Trophoblast cell (in vitro differentiated cells and primary cell): ENCODE measurements around the gene BAG5.

Experiments
- DNase-seq, 2 donors: peaks; one replicate each; pipeline ENCODE4 v3.0.0-alpha.2; 2016
- H2AFZ ChIP-seq: 2 replicates; pipeline ENCODE4 v1.6.1; 2013; ENCODE audit warnings: low read length, moderate library complexity, mild to moderate bottlenecking; ENCODE audit not compliant: insufficient read depth, poor library complexity
- H2AK5ac ChIP-seq: 2 replicates; pipeline ENCODE4 v1.6.1; 2013; ENCODE audit warnings: mild to moderate bottlenecking, low read length
- H2BK120ac ChIP-seq: 2 replicates; pipeline ENCODE4 v1.6.1; 2013; ENCODE audit warnings: low read length, mild to moderate bottlenecking, moderate library complexity; ENCODE audit not compliant: insufficient read depth, poor library complexity
- H2BK12ac ChIP-seq: 2 replicates; pipeline ENCODE4 v1.6.1; 2013; ENCODE audit warnings: mild to moderate bottlenecking, low read length, moderate library complexity
- H2BK5ac ChIP-seq: 2 replicates; pipeline ENCODE4 v1.6.1; 2013; ENCODE audit warnings: low read length, low read depth, moderate library complexity, mild to moderate bottlenecking; ENCODE audit not compliant: poor library complexity
- H3K14ac ChIP-seq: 2 replicates; pipeline ENCODE4 v1.6.1; 2013; ENCODE audit warnings: mild to moderate bottlenecking, low read length
- H3K18ac ChIP-seq: 2 replicates; pipeline ENCODE4 v1.6.1; 2013; ENCODE audit warnings: mild to moderate bottlenecking, low read length
- H3K23ac ChIP-seq: 2 replicates; pipeline ENCODE4 v1.6.1; 2013; ENCODE audit warnings: low read length
- H3K27ac ChIP-seq: 2 replicates; pipeline ENCODE4 v1.5.1; 2013; ENCODE audit warnings: low read depth, mild to moderate bottlenecking, inconsistent platforms, low read length, moderate library complexity
- H3K27me3 ChIP-seq: 2 replicates; pipeline ENCODE4 v1.6.1; 2013; ENCODE audit warnings: inconsistent platforms, mild to moderate bottlenecking, low read length, moderate library complexity; ENCODE audit not compliant: insufficient read depth
- H3K36me3 ChIP-seq, 2 experiments: 1 replicate in 1 of 2; 2 replicates in 1 of 2; pipeline ENCODE4 v1.6.1; 2013; ENCODE audit warnings: low read length in 2 of 2, mild to moderate bottlenecking in 2 of 2, moderate library complexity in 1 of 2; ENCODE audit not compliant: insufficient read depth in 2 of 2, control insufficient read depth in 1 of 2
- H3K4ac ChIP-seq: 2 replicates; pipeline ENCODE4 v1.6.1; 2013; ENCODE audit warnings: low read depth, mild to moderate bottlenecking, low read length, moderate library complexity
- H3K4me1 ChIP-seq, 2 experiments: 1 replicate in 1 of 2; 2 replicates in 1 of 2; pipeline ENCODE4 v1.6.1; 2013; ENCODE audit warnings: low read length in 2 of 2, mild to moderate bottlenecking in 2 of 2, moderate library complexity in 1 of 2; ENCODE audit not compliant: insufficient read depth in 2 of 2, control insufficient read depth in 1 of 2
- H3K4me2 ChIP-seq: 2 replicates; pipeline ENCODE4 v1.6.1; 2013; ENCODE audit warnings: inconsistent platforms, mild to moderate bottlenecking, low read length, moderate library complexity
- H3K4me3 ChIP-seq: 2 replicates; pipeline ENCODE4 v1.5.1; 2013; ENCODE audit warnings: mild to moderate bottlenecking, low read depth, low read length, inconsistent platforms
- H3K79me1 ChIP-seq: one replicate; pipeline ENCODE4 v1.6.1; 2013; ENCODE audit warnings: low read length
- H3K79me2 ChIP-seq: 2 replicates; pipeline ENCODE4 v1.6.1; 2013; ENCODE audit warnings: low read length, mild to moderate bottlenecking; ENCODE audit not compliant: control insufficient read depth, insufficient read depth, poor library complexity
- H3K9ac ChIP-seq: 2 replicates; pipeline ENCODE4 v1.6.1; 2013; ENCODE audit warnings: mild to moderate bottlenecking, low read length
- H3K9me3 ChIP-seq: 2 replicates; pipeline ENCODE4 v1.6.1; 2013; ENCODE audit warnings: low read depth, mild to moderate bottlenecking, control low read depth, inconsistent platforms, low read length; ENCODE audit not compliant: insufficient read depth
- H4K12ac ChIP-seq: 2 replicates; pipeline ENCODE4 v1.6.1; 2013; ENCODE audit warnings: low read depth, mild to moderate bottlenecking, low read length, moderate library complexity
- H4K8ac ChIP-seq: 2 replicates; pipeline ENCODE4 v1.6.1; 2013; ENCODE audit warnings: low read depth, mild to moderate bottlenecking, low read length, moderate library complexity
- H4K91ac ChIP-seq: one replicate; pipeline ENCODE4 v1.6.1; 2013; ENCODE audit warnings: low read depth, mild to moderate bottlenecking, low read length, moderate library complexity
- WGBS: extraction: QIAGEN DNeasy Blood & Tissue Kit; methylation state at CpG from one replicate; pipeline ENCODE4 v1.1.7; 2013; ENCODE audit warnings: missing lambda C conversion rate; ENCODE audit not compliant: insufficient read length, insufficient coverage; ENCODE audit errors: extremely low coverage; 5-methylcytosine and 5-hydroxymethylcytosine counted together

BAG5 gene

GRCh38 chr14:103546652-103547454 is 15.6 kb downstream of the BAG5 start:
- Histone ChIP-seq H3K36me3 (no peaks in the 10 kb centered on the region), H3K4me2 (no peak overlapping the region), H4K12ac (peak overlapping the region; percentile 19), H3K79me2 (no peaks in the 10 kb centered on the region), H2AFZ (no peak overlapping the region), H3K4me1 (peaks cover 7 to 9% of the 10 kb centered on the region in 2 experiments), H2BK12ac (no peak overlapping the region), H3K27me3 (no peaks in the 10 kb centered on the region), H3K9ac (no peak overlapping the region), H3K14ac (no peak overlapping the region), H4K91ac (no peak overlapping the region), H3K79me1 (no peaks in the 10 kb centered on the region), H4K8ac (no peak overlapping the region), H2AK5ac (no peak overlapping the region), H3K23ac (no peak overlapping the region), H3K27ac (no peak overlapping the region), H3K4me3 (no peak overlapping the region), H3K4ac (no peak overlapping the region), H2BK5ac (no peak overlapping the region), H3K9me3 (peaks cover 5% of the 10 kb centered on the region), H3K18ac (no peak overlapping the region), H2BK120ac (no peak overlapping the region)
- WGBS, result no CpG with 5 or more reads among the region's 21 CpGs
- peak; percentile 50 to 75 for DNase-seq

- Histone ChIP-seq H4K12ac (no peak overlapping the region), H3K23ac (no peak overlapping the region), H3K27ac (no peak overlapping the region), H3K4me3 (no peak overlapping the region), H3K79me2 (no peaks in the 10 kb centered on the region), H3K9ac (no peak overlapping the region), H2AFZ (no peak overlapping the region), H4K91ac (no peak overlapping the region), H4K8ac (no peak overlapping the region), H3K9me3 (no peaks in the 10 kb centered on the region), H2BK12ac (no peak overlapping the region), H2BK5ac (no peak overlapping the region), H3K4ac (no peak overlapping the region), H3K36me3 (no peaks in the 10 kb centered on the region), H2BK120ac (no peak overlapping the region), H3K27me3 (no peaks in the 10 kb centered on the region), H3K79me1 (no peaks in the 10 kb centered on the region), H3K4me2 (no peak overlapping the region), H3K14ac (no peak overlapping the region), H3K4me1 (peaks cover 7 to 9% of the 10 kb centered on the region in 2 experiments), H3K18ac (no peak overlapping the region), H2AK5ac (no peak overlapping the region)
- DNase-seq, result no peak
- WGBS, result no CpG with 5 or more reads among the region's 27 CpGs
Observed at GRCh38 chr14:103545915-103546651, 16.4 kb downstream of the BAG5 start.

- no peak overlapping the region for H3K23ac ChIP-seq
- H2BK120ac ChIP-seq, result no peak overlapping the region
- no peak overlapping the region for H2AK5ac ChIP-seq
- H3K79me1 ChIP-seq, result no peaks in the 10 kb centered on the region
- WGBS, result no CpG with 5 or more reads among the region's 29 CpGs
- no peak overlapping the region for H3K14ac ChIP-seq
- H3K9ac ChIP-seq, result no peak overlapping the region
- H4K8ac ChIP-seq, result no peak overlapping the region
- no peak overlapping the region for H3K18ac ChIP-seq
- H3K4me2 ChIP-seq, result no peak overlapping the region
- H2BK12ac ChIP-seq, result no peak overlapping the region
- H3K36me3 ChIP-seq, result no peaks in the 10 kb centered on the region
- H4K91ac ChIP-seq, result no peak overlapping the region
- no peak overlapping the region for H3K27ac ChIP-seq
- H3K4me3 ChIP-seq, result no peak overlapping the region
- peaks cover 7 to 9% of the 10 kb centered on the region in 2 experiments for H3K4me1 ChIP-seq
- DNase-seq, result no peak
- H3K9me3 ChIP-seq, result no peaks in the 10 kb centered on the region
- no peak overlapping the region for H4K12ac ChIP-seq
- no peak overlapping the region for H2AFZ ChIP-seq
- H2BK5ac ChIP-seq, result no peak overlapping the region
- H3K27me3 ChIP-seq, result no peaks in the 10 kb centered on the region
- no peaks in the 10 kb centered on the region for H3K79me2 ChIP-seq
- no peak overlapping the region for H3K4ac ChIP-seq
Observed at GRCh38 chr14:103545219-103545914, 17.1 kb downstream of the BAG5 start.

GRCh38 chr14:103544388-103545218 is 17.9 kb downstream of the BAG5 start:
- H2AFZ ChIP-seq, result no peak overlapping the region
- no peaks in the 10 kb centered on the region for H3K36me3 ChIP-seq
- no peak overlapping the region for H2BK120ac ChIP-seq
- no peak overlapping the region for H3K23ac ChIP-seq
- no peak overlapping the region for H2BK5ac ChIP-seq
- peaks cover 7 to 9% of the 10 kb centered on the region in 2 experiments for H3K4me1 ChIP-seq
- no peak overlapping the region for H3K4ac ChIP-seq
- DNase-seq, result no peak
- no peak overlapping the region for H4K91ac ChIP-seq
- no peaks in the 10 kb centered on the region for H3K9me3 ChIP-seq
- H4K8ac ChIP-seq, result no peak overlapping the region
- H3K4me2 ChIP-seq, result no peak overlapping the region
- no peaks in the 10 kb centered on the region for H3K27me3 ChIP-seq
- no peak overlapping the region for H4K12ac ChIP-seq
- H3K79me1 ChIP-seq, result no peaks in the 10 kb centered on the region
- WGBS, result no CpG with 5 or more reads among the region's 35 CpGs
- H3K27ac ChIP-seq, result no peak overlapping the region
- H3K14ac ChIP-seq, result no peak overlapping the region
- H3K18ac ChIP-seq, result no peak overlapping the region
- no peak overlapping the region for H3K9ac ChIP-seq
- peak overlapping the region; percentile 18 for H3K4me3 ChIP-seq
- no peaks in the 10 kb centered on the region for H3K79me2 ChIP-seq
- H2BK12ac ChIP-seq, result no peak overlapping the region
- no peak overlapping the region for H2AK5ac ChIP-seq
